Lung (tissue), 12 donors: ENCODE measurements around the gene HEG1. TPM values are rescaled to one million over a fixed set of nuclear protein-coding genes. Genes with fewer than 3 reads are reported as not detected.

Source experiments
- ATAC-seq: fragments of 200-7000 bp; cut with Tn5 transposase; one replicate; pipeline ENCODE4 v1.9.1; 2020; ENCODE audit warnings: moderate number of reproducible peaks; ENCODE audit not compliant: insufficient read depth, low FRiP score
- DNase-seq, 3 donors: peaks; one replicate each; pipeline ENCODE4 v3.0.0-alpha.2; 2013 to 2017
- H3K27ac ChIP-seq, 2 donors: one replicate each; pipeline ENCODE4 v1.5.1; 2013; ENCODE audit warnings: mild to moderate bottlenecking in 2 of 2, moderate library complexity in 2 of 2, control low read depth in 1 of 2, inconsistent platforms in 1 of 2, low read depth in 1 of 2, low read length in 1 of 2
- H3K27me3 ChIP-seq, 3 donors: one replicate each; pipeline ENCODE4 v1.5.1; 2013; ENCODE audit warnings: low read length in 2 of 3; ENCODE audit not compliant: control insufficient read depth in 3 of 3, insufficient read depth in 3 of 3
- H3K36me3 ChIP-seq, 4 donors: one replicate each; pipeline ENCODE4 v1.5.1; 2013; ENCODE audit warnings: low read length in 4 of 4, mild to moderate bottlenecking in 1 of 4, moderate library complexity in 1 of 4; ENCODE audit not compliant: control insufficient read depth in 4 of 4, insufficient read depth in 4 of 4
- H3K4me1 ChIP-seq, 5 donors: one replicate each; pipeline ENCODE4 v1.5.1; 2013; ENCODE audit warnings: low read length in 5 of 5, mild to moderate bottlenecking in 2 of 5, moderate library complexity in 1 of 5; ENCODE audit not compliant: control insufficient read depth in 5 of 5, insufficient read depth in 5 of 5
- H3K4me3 ChIP-seq: one replicate; pipeline ENCODE4 v1.5.1; 2013; ENCODE audit warnings: mild to moderate bottlenecking, control low read depth, moderate library complexity
- H3K9ac ChIP-seq, 2 donors: one replicate each; pipeline ENCODE4 v1.5.1; 2013; ENCODE audit warnings: low read length in 2 of 2, control low read depth in 1 of 2; ENCODE audit not compliant: insufficient read depth in 1 of 2
- H3K9me3 ChIP-seq, 4 donors: one replicate each; pipeline ENCODE4 v1.5.1; 2013; ENCODE audit warnings: low read length in 3 of 4, mild to moderate bottlenecking in 1 of 4, moderate library complexity in 1 of 4; ENCODE audit not compliant: control insufficient read depth in 4 of 4, insufficient read depth in 3 of 4
- CTCF ChIP-seq: IDR thresholded peaks from 2 replicates; pipeline ENCODE4 v1.5.1; 2012; ENCODE audit warnings: mild to moderate bottlenecking; ENCODE audit errors: control extremely low read depth, extremely low read depth
- WGBS, 2 donors: extraction: QIAGEN DNeasy Blood & Tissue Kit; methylation state at CpG; one replicate each; pipeline ENCODE4 v1.1.7; 2013; 5-methylcytosine and 5-hydroxymethylcytosine counted together
- polyA plus RNA-seq, 2 donors: library from polyadenylated mRNA; stranded (reverse); fragments of 200-250 nt; gene quantifications; one replicate each; pipeline ENCODE4 v1.2.1, GENCODE V29; 2013
- total RNA-seq, 2 donors: library from RNA; depleted of rRNA in 1 of 2; stranded (reverse); fragments of >200 nt in 1 of 2; gene quantifications; one replicate each; pipeline ENCODE4 v1.2.1, GENCODE V29; 2014 to 2021
- donor health status: control.
- donor health status: control.
- donor health status: Bipolar disorder and iron deficiency.
- donor health status: healthy.
- donor health status: DM: yes; HTN: yes; CAD: no.

Gene HEG1
- total and polyA plus RNA-seq, 4 donors, result 18.0 to 115 (median 65.7) TPM

GRCh38 chr3:125032100-125032643, 23.6 kb downstream of the HEG1 start:
- Histone ChIP-seq H3K9ac (no peak overlapping the region), H3K4me1 (peaks cover 0 to 21% (median 0%) of the 10 kb centered on the region in 5 donors), H3K4me3 (no peak overlapping the region), H3K9me3 (no peaks in the 10 kb centered on the region), H3K27me3 (no peaks in the 10 kb centered on the region), H3K36me3 (peaks cover 10 to 17% (median 13%) of the 10 kb centered on the region in 4 donors), H3K27ac (peak overlapping the region; percentile 15 to 36)
- 62 to 68% methylated on average over 5 of the region's 5 CpGs for WGBS, 2 donors
- ATAC-seq (no peak), DNase-seq (no peak)
- no peak for TF ChIP-seq CTCF

- H3K36me3 ChIP-seq, result peaks cover 13 to 22% (median 17%) of the 10 kb centered on the region in 4 donors
- 98% methylated on average over 4 of the region's 4 CpGs for WGBS, 2 donors
- ATAC-seq (no peak), DNase-seq (no peak)
- no peak overlapping the region for H3K27ac ChIP-seq
- H3K9me3 ChIP-seq, result no peaks in the 10 kb centered on the region
- peaks cover 0 to 20% (median 0%) of the 10 kb centered on the region in 5 donors for H3K4me1 ChIP-seq
- no peak overlapping the region for H3K4me3 ChIP-seq
- H3K9ac ChIP-seq, result no peak overlapping the region
- no peak for TF ChIP-seq CTCF
- no peaks in the 10 kb centered on the region for H3K27me3 ChIP-seq
These were observed 24.3 kb downstream of the HEG1 start for GRCh38 chr3:125031544-125031943.

GRCh38 chr3:125028657-125029056, 27.1 kb downstream of the HEG1 start:
- Histone ChIP-seq H3K27me3 (no peaks in the 10 kb centered on the region), H3K4me3 (no peak overlapping the region), H3K9me3 (no peaks in the 10 kb centered on the region), H3K27ac (no peak overlapping the region), H3K4me1 (peaks cover 0 to 32% (median 0%) of the 10 kb centered on the region in 5 donors), H3K36me3 (peaks cover 13 to 31% (median 25%) of the 10 kb centered on the region in 4 donors), H3K9ac (no peak overlapping the region)
- WGBS, 2 donors, result 81 to 85% methylated on average over 4 of the region's 4 CpGs
- TF ChIP-seq CTCF, result no peak
- DNase-seq, result no peak
- no peak for ATAC-seq

GRCh38 chr3:125025642-125026041, 30.2 kb downstream of the HEG1 start:
- Histone ChIP-seq H3K27ac (no peak overlapping the region), H3K27me3 (no peaks in the 10 kb centered on the region), H3K9ac (no peak overlapping the region), H3K4me1 (peaks cover 0 to 26% (median 0%) of the 10 kb centered on the region in 5 donors), H3K9me3 (no peaks in the 10 kb centered on the region), H3K36me3 (peaks cover 20 to 36% (median 25%) of the 10 kb centered on the region in 4 donors), H3K4me3 (no peak overlapping the region)
- 48 to 50% methylated on average over 2 of the region's 2 CpGs for WGBS, 2 donors
- ATAC-seq (no peak), DNase-seq (no peak)
- TF ChIP-seq CTCF, result no peak
